ENCODE measurements around the gene MRPL53. TPM values are rescaled to one million over a fixed set of nuclear protein-coding genes. Genes with fewer than 3 reads are reported as not detected.

MRPL53 gene
- total and polyA plus RNA-seq, 8 donors = 37.6 to 60.0 (median 45.9) TPM

- DNase-seq = no peak
- Histone ChIP-seq H3K36me3 (peaks cover 0 to 24% (median 14%) of the 10 kb centered on the region in 3 donors), H3K27ac (no peak overlapping the region), H3K4me1 (peaks cover 0 to 6% (median 3%) of the 10 kb centered on the region in 3 donors), H3K9me3 (no peaks in the 10 kb centered on the region), H3K27me3 (no peaks in the 10 kb centered on the region), H3K4me3 (no peak overlapping the region)
- FAIRE-seq = no peak
- 88 to 97% methylated on average over 3 of the region's 3 CpGs for WGBS, 2 donors
- intact Hi-C loops (cut with DNase I) = no loop called here
- no peak for ATAC-seq
- TF ChIP-seq, protein P1, sequence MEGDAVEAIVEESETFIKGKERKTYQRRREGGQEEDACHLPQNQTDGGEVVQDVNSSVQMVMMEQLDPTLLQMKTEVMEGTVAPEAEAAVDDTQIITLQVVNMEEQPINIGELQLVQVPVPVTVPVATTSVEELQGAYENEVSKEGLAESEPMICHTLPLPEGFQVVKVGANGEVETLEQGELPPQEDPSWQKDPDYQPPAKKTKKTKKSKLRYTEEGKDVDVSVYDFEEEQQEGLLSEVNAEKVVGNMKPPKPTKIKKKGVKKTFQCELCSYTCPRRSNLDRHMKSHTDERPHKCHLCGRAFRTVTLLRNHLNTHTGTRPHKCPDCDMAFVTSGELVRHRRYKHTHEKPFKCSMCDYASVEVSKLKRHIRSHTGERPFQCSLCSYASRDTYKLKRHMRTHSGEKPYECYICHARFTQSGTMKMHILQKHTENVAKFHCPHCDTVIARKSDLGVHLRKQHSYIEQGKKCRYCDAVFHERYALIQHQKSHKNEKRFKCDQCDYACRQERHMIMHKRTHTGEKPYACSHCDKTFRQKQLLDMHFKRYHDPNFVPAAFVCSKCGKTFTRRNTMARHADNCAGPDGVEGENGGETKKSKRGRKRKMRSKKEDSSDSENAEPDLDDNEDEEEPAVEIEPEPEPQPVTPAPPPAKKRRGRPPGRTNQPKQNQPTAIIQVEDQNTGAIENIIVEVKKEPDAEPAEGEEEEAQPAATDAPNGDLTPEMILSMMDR (IDR thresholded peaks at IDR 0.05) = no peak
Measured at GRCh38 chr2:74493546-74493945, 21.1 kb upstream of the MRPL53 start.

DNA sequence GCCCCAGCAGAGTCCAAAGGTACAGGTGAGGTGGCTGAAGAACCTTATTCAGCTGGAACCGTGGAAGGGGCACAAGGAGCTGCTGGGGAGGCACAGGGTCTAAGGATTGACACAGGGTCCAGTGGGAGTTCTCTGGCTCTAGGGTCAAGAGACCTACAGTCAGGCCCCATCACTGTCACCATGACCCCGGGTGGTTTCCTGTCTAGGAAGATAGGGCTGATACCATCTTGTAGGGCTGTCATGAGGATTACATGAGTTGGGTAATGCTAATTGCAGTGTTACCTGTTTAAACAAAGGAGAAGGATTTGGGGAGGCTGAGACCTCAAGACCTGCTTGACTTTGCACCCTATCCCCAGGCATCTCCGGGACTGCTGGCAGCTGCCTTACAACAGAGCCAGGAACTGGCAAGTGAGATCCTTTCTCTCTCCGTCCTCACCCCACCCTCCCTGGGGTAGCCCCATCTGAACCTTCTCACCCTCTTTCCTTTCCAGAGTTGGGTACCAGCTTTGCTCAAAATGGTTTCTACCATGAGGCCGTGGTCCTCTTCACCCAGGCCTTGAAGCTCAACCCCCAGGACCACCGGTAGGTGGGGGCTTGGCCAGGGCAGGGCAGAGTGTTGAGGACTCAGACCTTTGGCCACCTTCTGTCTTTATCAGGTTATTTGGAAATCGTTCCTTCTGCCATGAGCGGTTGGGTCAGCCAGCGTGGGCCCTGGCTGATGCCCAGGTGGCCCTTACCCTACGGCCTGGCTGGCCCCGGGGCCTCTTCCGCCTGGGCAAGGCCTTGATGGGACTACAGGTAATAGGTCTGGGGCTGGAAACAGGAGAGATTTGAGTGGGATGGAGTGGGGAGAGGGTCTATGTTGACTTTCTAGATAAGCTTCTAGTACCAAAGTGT is 19.4 kb upstream of the MRPL53 start:
- H3K4me1 ChIP-seq = no peaks in the 10 kb centered on the region
- no peaks in the 10 kb centered on the region for H3K27me3 ChIP-seq
- TF ChIP-seq, protein P1 (IDR thresholded peaks at IDR 0.05) = no peak
- DNase-seq (no peak), ATAC-seq (no peak), FAIRE-seq (no peak)
- H3K27ac ChIP-seq = no peak overlapping the region
- intact Hi-C loops (cut with DNase I) = no loop called here
- H3K4me3 ChIP-seq = no peak overlapping the region
- H3K36me3 ChIP-seq = peaks cover 0 to 24% (median 14%) of the 10 kb centered on the region in 3 donors
- no peaks in the 10 kb centered on the region for H3K9me3 ChIP-seq
- 86 to 93% methylated on average over 12 of the region's 12 CpGs for WGBS, 2 donors

DNA sequence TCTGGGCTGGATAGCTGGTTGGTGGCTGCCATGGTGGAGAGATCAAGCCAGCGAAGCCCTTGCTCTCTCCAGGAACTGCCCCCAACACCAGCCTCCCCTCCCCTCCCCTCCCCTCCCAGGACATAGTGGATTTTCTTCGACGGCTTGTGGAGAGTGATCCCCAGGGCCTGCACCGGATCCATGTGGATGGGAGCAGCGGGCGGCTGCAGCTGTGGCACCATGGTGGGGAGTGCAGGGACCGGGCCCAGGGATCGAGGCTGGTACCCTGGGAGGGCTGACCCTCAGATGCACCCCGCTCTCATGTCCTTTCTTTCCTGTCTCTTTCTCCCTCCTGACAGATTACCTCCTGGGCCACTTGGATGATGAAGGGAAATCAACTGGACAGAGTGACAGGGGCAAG is 17.4 kb upstream of the MRPL53 start:
- no peak for ATAC-seq
- intact Hi-C loops (cut with DNase I) = no loop called here
- DNase-seq = no peak
- TF ChIP-seq, protein P1 (IDR thresholded peaks at IDR 0.05) = no peak
- 94 to 100% methylated on average over 6 to 9 of the region's 9 CpGs for WGBS, 2 donors
- no peak overlapping the region for H3K4me3 ChIP-seq
- no peak for FAIRE-seq
- H3K4me1 ChIP-seq = no peaks in the 10 kb centered on the region
- H3K27me3 ChIP-seq = no peaks in the 10 kb centered on the region
- H3K36me3 ChIP-seq = peaks cover 0 to 24% (median 14%) of the 10 kb centered on the region in 3 donors
- H3K9me3 ChIP-seq = no peaks in the 10 kb centered on the region
- no peak overlapping the region for H3K27ac ChIP-seq

- DNase-seq (no peak), FAIRE-seq (no peak)
- intact Hi-C loops (cut with DNase I) = no loop called here
Measured at GRCh38 chr2:74488643-74489481, 16.4 kb upstream of the MRPL53 start.

More at GRCh38 chr2:74488643-74489481, 16.4 kb upstream of the MRPL53 start:
- H3K36me3 ChIP-seq = peaks cover 0 to 24% (median 14%) of the 10 kb centered on the region in 3 donors
- no peak overlapping the region for H3K27ac ChIP-seq
- TF ChIP-seq, protein P1 (IDR thresholded peaks at IDR 0.05) = no peak
- ATAC-seq = no peak
- no peak overlapping the region for H3K4me3 ChIP-seq
- H3K27me3 ChIP-seq = no peaks in the 10 kb centered on the region
- no peaks in the 10 kb centered on the region for H3K9me3 ChIP-seq
- WGBS, 2 donors = 83 to 90% methylated on average over 9 of the region's 9 CpGs
- peaks cover 0 to 2% (median 0%) of the 10 kb centered on the region in 3 donors for H3K4me1 ChIP-seq
